T-cell (primary cell): ENCODE data around the gene POMT1. TPM values are rescaled to one million over a fixed set of nuclear protein-coding genes. Genes with fewer than 3 reads are reported as not detected.

Source experiments
- ATAC-seq, 4 experiments: fragments of 200-7000 bp in 3 of 4; fragments of 150-1000 bp in 1 of 4; cut with Tn5 transposase; replicated peaks in 1 of 4; 1 replicate in 3 of 4; 2 replicates in 1 of 4; pipeline ENCODE4 v1.10.0; 2021; ENCODE audit warnings: moderate library complexity in 3 of 4, mild to moderate bottlenecking in 2 of 4, moderate number of reproducible peaks in 1 of 4
- CTCF ChIA-PET, 2 donors: fragments of 300-600 bp; sonication (Branson Sonifier 250); formaldehyde crosslinking; loops; one replicate each; lab custom pipeline; 2022; ENCODE audit warnings: antibody characterized with exemption in 2 of 2; lab: Charles Lee
- POLR2A ChIA-PET, 2 donors: fragments of 300-600 bp; sonication (Branson Sonifier 250); formaldehyde crosslinking; loops; one replicate each; lab custom pipeline; 2022; ENCODE audit warnings: antibody characterized with exemption in 2 of 2; lab: Charles Lee
- DNase-seq, 35 experiments: peaks; one replicate each; pipeline versions ENCODE4 v3.0.0 to v3.0.0-alpha.2; 2013 to 2023
- H3K27ac ChIP-seq: one replicate; pipeline ENCODE4 v1.5.1; 2013; ENCODE audit warnings: low read length
- H3K27me3 ChIP-seq, 2 experiments: replicated peaks in 1 of 2; 1 replicate in 1 of 2; 2 replicates in 1 of 2; pipeline versions ENCODE4 v1.6.1 to v1.7.0; 2013; ENCODE audit warnings: low read length in 1 of 2, mixed read lengths in 1 of 2; ENCODE audit not compliant: control insufficient read depth in 2 of 2, insufficient read depth in 2 of 2; ENCODE audit errors: extremely low read depth in 1 of 2
- H3K36me3 ChIP-seq, 2 donors: 1 replicate in 1 of 2; 2 replicates in 1 of 2; pipeline versions ENCODE4 v1.6.1 to v1.7.0; 2013; ENCODE audit warnings: low read length in 1 of 2; ENCODE audit not compliant: control insufficient read depth in 2 of 2, insufficient read depth in 1 of 2; ENCODE audit errors: extremely low read depth in 1 of 2
- H3K4me1 ChIP-seq, 2 experiments: 1 replicate in 1 of 2; 2 replicates in 1 of 2; pipeline versions ENCODE4 v1.6.1 to v1.7.0; 2013; ENCODE audit warnings: low read length in 2 of 2, mixed read lengths in 1 of 2; ENCODE audit not compliant: insufficient read depth in 2 of 2, control insufficient read depth in 1 of 2; ENCODE audit errors: extremely low read depth in 1 of 2
- H3K4me3 ChIP-seq, 2 donors: 1 replicate in 1 of 2; 2 replicates in 1 of 2; pipeline versions ENCODE4 v1.5.1 to v1.7.0; 2013; ENCODE audit warnings: mild to moderate bottlenecking in 2 of 2, low read length in 1 of 2, moderate library complexity in 1 of 2; ENCODE audit not compliant: control insufficient read depth in 1 of 2; ENCODE audit errors: extremely low read depth in 1 of 2
- H3K9me3 ChIP-seq: 2 replicates; pipeline ENCODE4 v1.7.0; 2013
- H3K27ac Mint-ChIP-seq, 2 donors: one replicate each; pipeline ENCODE4 v1.8.0; 2020 to 2021; ENCODE audit warnings: mild to moderate bottlenecking in 2 of 2, mixed read lengths in 2 of 2
- H3K27me3 Mint-ChIP-seq, 2 donors: one replicate each; pipeline ENCODE4 v1.8.0; 2021 to 2022; ENCODE audit warnings: mixed read lengths in 2 of 2
- H3K36me3 Mint-ChIP-seq: one replicate; pipeline ENCODE4 v1.8.0; 2021; ENCODE audit warnings: mixed read lengths
- H3K4me1 Mint-ChIP-seq, 3 donors: one replicate each; pipeline ENCODE4 v1.8.0; 2020 to 2022; ENCODE audit warnings: mixed read lengths in 3 of 3, mild to moderate bottlenecking in 1 of 3
- H3K4me3 Mint-ChIP-seq, 3 donors: one replicate each; pipeline ENCODE4 v1.8.0; 2020 to 2022; ENCODE audit warnings: mild to moderate bottlenecking in 3 of 3, mixed read lengths in 3 of 3, moderate library complexity in 3 of 3
- H3K9me3 Mint-ChIP-seq, 3 donors: one replicate each; pipeline ENCODE4 v1.8.0; 2020 to 2022; ENCODE audit warnings: mixed read lengths in 3 of 3
- WGBS: methylation state at CpG from one replicate; pipeline ENCODE4 v1.1.5; 2013; ENCODE audit warnings: missing lambda C conversion rate; ENCODE audit not compliant: insufficient coverage; 5-methylcytosine and 5-hydroxymethylcytosine counted together
- total RNA-seq, 35 experiments: library from RNA in 6 of 35; stranded (reverse) in 6 of 35; fragments of 120-200 nt in 1 of 35; gene quantifications; one replicate each; pipeline versions ENCODE4 v1.2.1 to v1.2.4 and lab custom pipeline; 2013 to 2026

Gene POMT1
- total RNA-seq, 5 donors from 2014 or later (not counting 1 experiment from before 2014, with no cell fraction given) = 45.3 to 74.4 (median 56.9) TPM

DNA sequence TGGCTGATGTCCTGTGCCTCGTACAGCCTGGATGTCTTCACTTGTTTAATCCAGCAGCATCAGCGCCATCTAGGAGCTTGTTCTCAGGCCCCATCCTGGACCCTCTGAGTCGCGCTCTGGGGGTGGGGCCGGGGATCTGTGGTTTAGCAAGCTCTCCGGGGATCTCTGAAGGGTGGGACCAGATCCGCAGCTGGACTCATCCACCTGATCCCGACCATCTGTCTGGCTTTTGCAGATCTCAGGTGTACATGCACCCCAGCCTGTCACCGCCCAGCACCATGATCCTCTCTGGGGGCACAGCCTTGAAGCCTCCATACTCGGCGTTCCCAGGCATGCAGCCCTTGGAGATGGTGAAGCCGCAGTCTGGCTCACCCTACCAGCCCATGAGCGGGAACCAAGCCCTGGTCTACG is 15.1 kb upstream of the POMT1 start:
- WGBS = 96% methylated on average over 12 of the region's 14 CpGs
- H3K4me3 Mint-ChIP-seq = no peak overlapping the region
- POLR2A ChIA-PET = no interaction called here

DNA sequence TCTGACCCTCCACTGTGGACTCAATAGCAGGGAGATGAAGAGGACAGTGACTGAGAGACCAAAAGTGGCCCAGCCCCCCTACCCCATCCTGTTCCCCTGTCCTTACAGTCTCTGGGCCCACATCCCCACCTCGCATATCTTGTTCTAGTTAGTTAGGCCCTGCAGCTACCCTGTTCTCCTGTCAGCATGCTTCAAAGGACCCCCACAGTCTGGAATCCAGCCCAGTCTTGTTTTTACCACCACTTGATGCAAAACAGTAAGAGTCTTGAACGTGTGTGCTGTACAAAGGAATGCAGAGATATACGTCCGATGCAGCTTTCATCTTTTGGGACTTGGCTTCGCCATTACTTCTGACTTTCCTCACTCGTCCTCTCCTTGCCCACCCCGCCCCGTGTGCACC is 12.2 kb upstream of the POMT1 start:
- WGBS = 79% methylated on average over 8 of the region's 8 CpGs
- H3K4me1 ChIP-seq = peaks cover 0 to 3% of the 10 kb centered on the region in 2 experiments
- Mint-ChIP-seq H3K36me3 (peaks cover 81% of the 10 kb centered on the region), H3K4me1 (peaks cover 5 to 17% (median 5%) of the 10 kb centered on the region in 3 donors), H3K9me3 (no peaks in the 10 kb centered on the region), H3K27ac (peak overlapping the region; percentile 36 to 62), H3K27me3 (no peaks in the 10 kb centered on the region), H3K4me3 (no peak overlapping the region)
- H3K27ac ChIP-seq = no peak overlapping the region
- no peaks in the 10 kb centered on the region for H3K27me3 ChIP-seq
- ChIA-PET POLR2A (no interaction called here), CTCF (no interaction called here)
- no peak overlapping the region for H3K4me3 ChIP-seq
- no peaks in the 10 kb centered on the region for H3K9me3 ChIP-seq
- no peak for ATAC-seq
- no peak for DNase-seq
- H3K36me3 ChIP-seq = peaks cover 51 to 99% of the 10 kb centered on the region in 2 donors

More for the DNA sequence above, 15.1 kb upstream of the POMT1 start:
- ATAC-seq (peak in 1 of 4 experiments; percentile 11), DNase-seq (no peak)
- H3K27me3 Mint-ChIP-seq = no peaks in the 10 kb centered on the region
- Histone ChIP-seq H3K27me3 (no peaks in the 10 kb centered on the region), H3K36me3 (peaks cover 56 to 99% of the 10 kb centered on the region in 2 donors), H3K27ac (no peak overlapping the region), H3K9me3 (no peaks in the 10 kb centered on the region), H3K4me1 (peaks cover 0 to 3% of the 10 kb centered on the region in 2 experiments), H3K4me3 (no peak overlapping the region)
- H3K36me3 Mint-ChIP-seq = peaks cover 78% of the 10 kb centered on the region
- H3K9me3 Mint-ChIP-seq = no peaks in the 10 kb centered on the region
- CTCF ChIA-PET = no interaction called here
- H3K27ac Mint-ChIP-seq = peak overlapping the region in 1 of 2 donors; percentile 67
- H3K4me1 Mint-ChIP-seq = peaks cover 5 to 13% (median 5%) of the 10 kb centered on the region in 3 donors

DNA sequence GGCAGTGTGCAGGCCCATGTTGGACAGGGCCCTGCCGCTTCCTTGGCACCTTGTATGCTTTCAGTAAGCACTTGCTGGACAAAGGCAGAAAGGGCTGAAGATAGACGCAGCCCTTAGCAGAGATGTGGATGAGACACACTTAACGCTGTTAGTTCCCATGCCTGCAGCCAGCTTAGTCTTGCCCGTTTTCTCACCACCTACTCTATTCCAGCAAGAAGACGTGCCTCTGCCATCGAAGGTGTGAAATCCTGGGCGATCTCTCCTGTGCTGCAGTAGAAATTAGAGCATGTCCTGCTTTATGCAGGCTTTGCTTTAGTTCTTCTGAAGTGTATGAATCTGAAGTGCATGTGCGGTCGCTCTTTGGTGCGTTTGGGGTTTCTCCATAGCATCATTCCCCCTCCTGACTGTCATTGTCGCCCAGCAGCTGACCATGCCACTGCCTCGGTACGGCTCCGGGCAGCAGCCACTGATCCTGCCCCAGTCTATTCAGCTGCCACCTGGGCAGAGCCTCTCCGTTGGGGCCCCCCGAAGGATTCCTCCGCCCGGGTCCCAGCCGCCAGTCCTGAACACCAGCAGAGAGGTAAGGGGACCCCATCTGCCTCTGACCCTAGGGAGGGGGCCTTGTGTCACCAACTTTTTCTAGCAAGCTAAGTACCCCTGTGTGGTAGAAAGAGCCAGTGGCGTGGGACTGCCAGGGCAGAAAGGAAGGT is 11.6 kb upstream of the POMT1 start:
- H3K4me3 Mint-ChIP-seq = no peak overlapping the region
- WGBS = 93% methylated on average over 15 of the region's 20 CpGs
- DNase-seq = no peak
- no peak overlapping the region for H3K4me3 ChIP-seq
- H3K27me3 ChIP-seq = no peaks in the 10 kb centered on the region
- no peak for ATAC-seq
- H3K9me3 Mint-ChIP-seq = no peaks in the 10 kb centered on the region
- H3K27me3 Mint-ChIP-seq = no peaks in the 10 kb centered on the region
- peak overlapping the region in 1 of 2 donors; percentile 8 for H3K27ac Mint-ChIP-seq
- no peaks in the 10 kb centered on the region for H3K9me3 ChIP-seq
- H3K4me1 Mint-ChIP-seq = peaks cover 5 to 17% (median 9%) of the 10 kb centered on the region in 3 donors
- peaks cover 81% of the 10 kb centered on the region for H3K36me3 Mint-ChIP-seq
- POLR2A ChIA-PET = no interaction called here
- no peak overlapping the region for H3K27ac ChIP-seq
- H3K4me1 ChIP-seq = peaks cover 0 to 3% of the 10 kb centered on the region in 2 experiments
- CTCF ChIA-PET = no interaction called here
- peaks cover 49 to 99% of the 10 kb centered on the region in 2 donors for H3K36me3 ChIP-seq

DNA sequence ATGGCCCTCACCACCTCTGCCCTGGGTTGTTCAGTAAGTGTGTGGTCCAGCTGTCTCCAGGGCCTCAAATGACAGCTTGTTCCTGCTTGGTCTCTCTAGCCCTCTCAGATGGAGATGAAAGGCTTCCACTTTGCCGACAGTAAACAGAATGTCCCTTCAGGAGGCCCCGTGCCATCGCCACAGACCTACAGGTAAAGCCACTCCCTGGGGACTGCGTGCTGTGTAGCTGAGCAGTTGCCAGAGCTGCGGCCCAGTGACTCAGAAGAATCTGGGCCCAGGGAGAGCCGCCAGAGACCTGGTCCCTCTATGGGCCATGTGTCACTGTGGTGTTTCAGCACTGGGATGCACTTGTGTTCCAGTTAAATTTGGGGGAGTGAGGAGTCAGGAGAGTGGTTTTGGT is 10.6 kb upstream of the POMT1 start:
- DNase-seq (no peak), ATAC-seq (no peak)
- Mint-ChIP-seq H3K27ac (peak overlapping the region; percentile 11 to 39), H3K9me3 (no peaks in the 10 kb centered on the region), H3K27me3 (no peaks in the 10 kb centered on the region), H3K4me1 (peaks cover 5 to 17% (median 10%) of the 10 kb centered on the region in 3 donors), H3K36me3 (peaks cover 78% of the 10 kb centered on the region), H3K4me3 (no peak overlapping the region)
- Histone ChIP-seq H3K4me3 (no peak overlapping the region), H3K27me3 (no peaks in the 10 kb centered on the region), H3K4me1 (peaks cover 0 to 8% of the 10 kb centered on the region in 2 experiments), H3K27ac (no peak overlapping the region), H3K36me3 (peaks cover 50 to 99% of the 10 kb centered on the region in 2 donors), H3K9me3 (no peaks in the 10 kb centered on the region)
- CTCF ChIA-PET = interaction anchor here in 1 of 2 donors (0.6 kb wide), 1 partner anchor 13 kb away, joined by 3 read pairs; no protein-coding TSS in a partner anchor
- 96% methylated on average over 6 of the region's 6 CpGs for WGBS
- POLR2A ChIA-PET = no interaction called here

DNA sequence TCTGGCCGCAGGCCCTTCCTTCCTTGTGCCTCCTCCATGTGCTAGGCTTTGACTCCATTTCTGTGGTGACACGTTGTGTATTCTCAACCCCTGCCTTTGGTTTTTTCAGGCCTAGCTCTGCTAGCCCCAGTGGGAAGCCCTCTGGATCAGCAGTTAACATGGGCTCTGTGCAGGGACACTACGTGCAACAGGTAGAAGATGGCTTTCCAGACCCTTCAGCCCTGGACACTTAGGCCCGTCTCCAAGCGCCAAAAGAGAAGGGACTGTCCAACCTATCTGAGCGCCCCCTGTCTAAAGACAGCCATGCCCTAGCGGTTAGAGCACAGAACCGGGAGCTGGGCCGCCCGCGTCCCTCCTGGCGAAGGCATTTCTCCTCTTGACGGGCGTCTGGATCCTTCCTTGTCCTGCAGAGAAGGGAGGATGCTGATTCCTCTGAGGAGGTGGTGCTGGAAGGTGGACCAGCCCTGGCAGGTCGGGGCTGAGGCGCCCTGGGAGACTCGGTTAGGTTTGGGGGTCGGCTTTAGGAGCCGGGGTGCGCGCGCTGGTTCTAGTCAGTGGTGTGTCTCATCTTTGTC is 8.3 kb upstream of the POMT1 start:
- Mint-ChIP-seq H3K36me3 (peaks cover 65% of the 10 kb centered on the region), H3K27ac (no peak overlapping the region), H3K4me1 (peaks cover 18 to 28% (median 27%) of the 10 kb centered on the region in 3 donors), H3K27me3 (no peaks in the 10 kb centered on the region), H3K9me3 (no peaks in the 10 kb centered on the region), H3K4me3 (no peak overlapping the region)
- peaks cover 3 to 26% of the 10 kb centered on the region in 2 experiments for H3K4me1 ChIP-seq
- H3K27ac ChIP-seq = no peak overlapping the region
- ChIA-PET CTCF (no interaction called here), POLR2A (interaction anchor here in 1 of 2 donors (0.7 kb wide), 1 partner anchor 122 kb away, joined by 6 read pairs; no protein-coding TSS in a partner anchor)
- H3K9me3 ChIP-seq = no peaks in the 10 kb centered on the region
- ATAC-seq (no peak), DNase-seq (no peak)
- H3K36me3 ChIP-seq = peaks cover 46 to 91% of the 10 kb centered on the region in 2 donors
- H3K27me3 ChIP-seq = no peaks in the 10 kb centered on the region
- 95% methylated on average over 14 of the region's 22 CpGs for WGBS
- H3K4me3 ChIP-seq = no peak overlapping the region

DNA sequence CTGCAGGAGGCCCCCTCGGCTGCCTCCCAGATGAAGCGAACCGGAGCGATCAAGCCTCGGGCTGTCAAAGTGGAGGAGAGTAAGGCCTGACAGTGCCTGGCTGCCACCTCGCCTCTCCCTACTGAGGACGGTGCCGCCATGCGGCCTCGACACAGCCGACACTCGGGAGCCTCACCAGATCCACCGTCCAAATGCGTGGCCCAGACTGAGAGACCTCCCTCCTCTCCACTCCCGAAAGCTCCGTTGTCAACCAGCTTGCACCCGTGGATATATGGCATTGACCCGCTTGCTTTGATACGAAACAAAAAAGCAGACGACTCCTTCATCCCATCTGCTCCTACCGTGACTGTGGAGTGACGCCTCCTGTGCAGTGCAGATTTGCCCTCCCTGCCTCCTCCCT is 6.9 kb upstream of the POMT1 start:
- ATAC-seq = no peak
- ChIA-PET CTCF (interaction anchor here in 1 of 2 donors (0.7 kb wide), 1 partner anchor 232 kb away, joined by 3 read pairs; no protein-coding TSS in a partner anchor), POLR2A (no interaction called here)
- Mint-ChIP-seq H3K27me3 (no peaks in the 10 kb centered on the region), H3K9me3 (no peaks in the 10 kb centered on the region), H3K4me1 (peaks cover 32 to 41% (median 37%) of the 10 kb centered on the region in 3 donors), H3K36me3 (peaks cover 51% of the 10 kb centered on the region), H3K4me3 (no peak overlapping the region), H3K27ac (peak overlapping the region in 1 of 2 donors; percentile 28)
- H3K4me3 ChIP-seq = no peak overlapping the region
- H3K36me3 ChIP-seq = peaks cover 46 to 79% of the 10 kb centered on the region in 2 donors
- DNase-seq = no peak
- WGBS = 94% methylated on average over 16 of the region's 22 CpGs
- H3K27ac ChIP-seq = no peak overlapping the region
- peaks cover 17 to 40% of the 10 kb centered on the region in 2 experiments for H3K4me1 ChIP-seq
- no peaks in the 10 kb centered on the region for H3K9me3 ChIP-seq
- H3K27me3 ChIP-seq = no peaks in the 10 kb centered on the region
